KMS-11 (cell line): Measurements from ENCODE around the gene KCNB1.

ENCODE experiments used
- H2AFZ ChIP-seq: fragments of 200-600 bp; sonication (generic); 2 replicates; pipeline ENCODE4 v1.6.1; 2016; ENCODE audit warnings: antibody characterized with exemption, mixed run types, low read depth
- H3K27ac ChIP-seq: fragments of 200-600 bp; sonication (generic); 2 replicates; pipeline ENCODE4 v1.6.1; 2016; ENCODE audit warnings: mild to moderate bottlenecking, mixed run types
- H3K27me3 ChIP-seq: fragments of 200-600 bp; sonication (generic); 2 replicates; pipeline ENCODE4 v1.6.1; 2017; ENCODE audit warnings: mild to moderate bottlenecking, low read depth, mixed run types, moderate library complexity; ENCODE audit not compliant: insufficient read depth
- H3K36me3 ChIP-seq: fragments of 200-600 bp; sonication (generic); 2 replicates; pipeline ENCODE4 v1.6.1; 2017; ENCODE audit warnings: mild to moderate bottlenecking, mixed run types; ENCODE audit not compliant: insufficient read depth
- H3K4me1 ChIP-seq: fragments of 200-600 bp; sonication (generic); 2 replicates; pipeline ENCODE4 v1.6.1; 2016; ENCODE audit warnings: mild to moderate bottlenecking, low read depth, mixed run types; ENCODE audit not compliant: poor library complexity, severe bottlenecking
- H3K4me2 ChIP-seq: fragments of 200-600 bp; sonication (generic); 2 replicates; pipeline ENCODE4 v1.7.0; 2016; ENCODE audit warnings: mild to moderate bottlenecking, mixed run types
- H3K4me3 ChIP-seq: fragments of 200-600 bp; sonication (generic); IDR thresholded peaks from 2 replicates; pipeline ENCODE4 v1.6.1; 2017; ENCODE audit warnings: low read depth, low read length, mixed read lengths; ENCODE audit not compliant: insufficient read depth
- H3K79me2 ChIP-seq: fragments of 200-600 bp; sonication (generic); 2 replicates; pipeline ENCODE4 v1.6.1; 2016; ENCODE audit warnings: low read depth, mixed run types; ENCODE audit not compliant: insufficient read depth
- H3K9ac ChIP-seq: fragments of 200-600 bp; sonication (generic); 2 replicates; pipeline ENCODE4 v1.6.1; 2016; ENCODE audit warnings: mild to moderate bottlenecking, mixed run types
- H4K20me1 ChIP-seq: fragments of 200-600 bp; sonication (generic); 2 replicates; pipeline ENCODE4 v1.6.1; 2016; ENCODE audit warnings: mild to moderate bottlenecking, mixed run types; ENCODE audit not compliant: insufficient read depth
- TF ChIP-seq, protein P1 (sequence below): fragments of 200-600 bp; sonication (generic); conservative IDR thresholded peaks from 2 replicates; pipeline ENCODE4 v1.6.1; 2017; ENCODE audit warnings: low read depth, mild to moderate bottlenecking, antibody characterized with exemption, low read length, moderate library complexity, mixed read lengths

KCNB1 gene

DNA sequence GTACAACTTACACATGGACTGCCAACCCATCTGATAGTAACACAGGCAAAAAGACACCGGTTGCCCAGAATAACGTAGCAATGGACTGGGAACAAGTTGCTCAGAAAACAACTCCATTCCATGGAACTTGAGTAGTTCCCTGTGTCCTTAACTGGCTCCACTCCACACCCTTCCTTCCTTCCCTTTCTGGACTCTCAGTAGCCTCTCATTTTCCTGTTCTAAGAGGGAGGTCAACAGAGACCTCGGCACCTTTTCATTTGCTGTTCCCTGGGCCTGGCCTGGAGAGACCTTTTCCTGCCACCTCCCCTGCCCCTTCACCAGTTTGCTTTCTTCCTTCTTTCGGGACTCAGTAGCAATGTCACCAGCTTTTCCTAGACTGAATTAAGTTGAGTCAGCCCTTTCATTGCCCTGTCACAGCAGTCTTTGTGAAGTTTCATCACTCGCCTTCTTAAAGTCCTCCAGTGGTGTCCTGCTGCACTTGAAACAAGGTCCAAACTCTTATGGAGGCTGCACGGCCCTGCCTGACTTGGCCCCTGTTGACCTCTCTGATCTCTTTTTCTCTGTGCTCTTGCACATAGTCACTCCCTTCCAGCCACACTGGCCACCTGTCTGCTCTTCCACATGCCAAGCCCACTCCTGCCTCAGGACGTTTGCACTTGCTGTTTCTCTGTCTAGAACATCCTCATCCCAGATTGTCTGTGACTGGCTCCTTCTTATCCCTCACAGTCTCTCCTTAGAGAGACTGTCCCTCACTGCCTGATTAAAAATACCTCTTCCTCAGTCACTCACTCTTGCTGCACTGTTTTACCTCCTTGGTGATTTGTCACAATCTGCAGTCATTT is 90.8 kb downstream of the KCNB1 start:
- H2AFZ ChIP-seq: no peak overlapping the region
- H3K4me3 ChIP-seq: no peak overlapping the region
- no peaks in the 10 kb centered on the region for H4K20me1 ChIP-seq
- H3K27ac ChIP-seq: no peak overlapping the region
- no peak overlapping the region for H3K9ac ChIP-seq
- H3K36me3 ChIP-seq: no peaks in the 10 kb centered on the region
- H3K4me1 ChIP-seq: no peaks in the 10 kb centered on the region
- TF ChIP-seq, protein P1, sequence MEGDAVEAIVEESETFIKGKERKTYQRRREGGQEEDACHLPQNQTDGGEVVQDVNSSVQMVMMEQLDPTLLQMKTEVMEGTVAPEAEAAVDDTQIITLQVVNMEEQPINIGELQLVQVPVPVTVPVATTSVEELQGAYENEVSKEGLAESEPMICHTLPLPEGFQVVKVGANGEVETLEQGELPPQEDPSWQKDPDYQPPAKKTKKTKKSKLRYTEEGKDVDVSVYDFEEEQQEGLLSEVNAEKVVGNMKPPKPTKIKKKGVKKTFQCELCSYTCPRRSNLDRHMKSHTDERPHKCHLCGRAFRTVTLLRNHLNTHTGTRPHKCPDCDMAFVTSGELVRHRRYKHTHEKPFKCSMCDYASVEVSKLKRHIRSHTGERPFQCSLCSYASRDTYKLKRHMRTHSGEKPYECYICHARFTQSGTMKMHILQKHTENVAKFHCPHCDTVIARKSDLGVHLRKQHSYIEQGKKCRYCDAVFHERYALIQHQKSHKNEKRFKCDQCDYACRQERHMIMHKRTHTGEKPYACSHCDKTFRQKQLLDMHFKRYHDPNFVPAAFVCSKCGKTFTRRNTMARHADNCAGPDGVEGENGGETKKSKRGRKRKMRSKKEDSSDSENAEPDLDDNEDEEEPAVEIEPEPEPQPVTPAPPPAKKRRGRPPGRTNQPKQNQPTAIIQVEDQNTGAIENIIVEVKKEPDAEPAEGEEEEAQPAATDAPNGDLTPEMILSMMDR: no peak
- peaks cover 5% of the 10 kb centered on the region; the same call in 1 of the 2 replicates for H3K27me3 ChIP-seq
- no peak overlapping the region for H3K4me2 ChIP-seq
- no peaks in the 10 kb centered on the region for H3K79me2 ChIP-seq

- no peaks in the 10 kb centered on the region for H3K36me3 ChIP-seq
- TF ChIP-seq, protein P1: no peak
- H3K4me3 ChIP-seq: no peak overlapping the region
- H3K4me2 ChIP-seq: no peak overlapping the region
- peaks cover 5% of the 10 kb centered on the region; the same call in 1 of the 2 replicates for H3K27me3 ChIP-seq
- H2AFZ ChIP-seq: no peak overlapping the region
- H3K27ac ChIP-seq: no peak overlapping the region
- no peaks in the 10 kb centered on the region for H3K79me2 ChIP-seq
- no peak overlapping the region for H3K9ac ChIP-seq
- no peaks in the 10 kb centered on the region for H3K4me1 ChIP-seq
- H4K20me1 ChIP-seq: no peaks in the 10 kb centered on the region
Measured at GRCh38 chr20:49389854-49390253, 92.6 kb downstream of the KCNB1 start.

GRCh38 chr20:49388744-49389143 is 93.7 kb downstream of the KCNB1 start:
- Histone ChIP-seq H3K4me2 (no peak overlapping the region), H3K27ac (no peak overlapping the region), H4K20me1 (no peaks in the 10 kb centered on the region), H3K27me3 (peaks cover 5% of the 10 kb centered on the region; the same call in 1 of the 2 replicates), H2AFZ (no peak overlapping the region), H3K4me3 (no peak overlapping the region), H3K4me1 (no peaks in the 10 kb centered on the region), H3K9ac (no peak overlapping the region), H3K79me2 (no peaks in the 10 kb centered on the region), H3K36me3 (no peaks in the 10 kb centered on the region)
- TF ChIP-seq, protein P1: no peak

GRCh38 chr20:49387581-49387939 is 94.9 kb downstream of the KCNB1 start:
- TF ChIP-seq, protein P1: no peak
- Histone ChIP-seq H3K4me2 (no peak overlapping the region), H3K4me3 (no peak overlapping the region), H3K36me3 (no peaks in the 10 kb centered on the region), H3K79me2 (no peaks in the 10 kb centered on the region), H3K9ac (no peak overlapping the region), H3K27ac (no peak overlapping the region), H2AFZ (no peak overlapping the region), H4K20me1 (no peaks in the 10 kb centered on the region), H3K4me1 (no peaks in the 10 kb centered on the region), H3K27me3 (peaks cover 5% of the 10 kb centered on the region; the same call in 1 of the 2 replicates)
